ENCODE data around the gene CHST3. TPM values are rescaled to one million over a fixed set of nuclear protein-coding genes. Genes with fewer than 3 reads are reported as not detected.
"Not testable (repeated sequence)": the region's sequence is repeated elsewhere in the genome, so short reads cannot be mapped to it uniquely, and the experiment has no call there.

Gene CHST3, protein sequence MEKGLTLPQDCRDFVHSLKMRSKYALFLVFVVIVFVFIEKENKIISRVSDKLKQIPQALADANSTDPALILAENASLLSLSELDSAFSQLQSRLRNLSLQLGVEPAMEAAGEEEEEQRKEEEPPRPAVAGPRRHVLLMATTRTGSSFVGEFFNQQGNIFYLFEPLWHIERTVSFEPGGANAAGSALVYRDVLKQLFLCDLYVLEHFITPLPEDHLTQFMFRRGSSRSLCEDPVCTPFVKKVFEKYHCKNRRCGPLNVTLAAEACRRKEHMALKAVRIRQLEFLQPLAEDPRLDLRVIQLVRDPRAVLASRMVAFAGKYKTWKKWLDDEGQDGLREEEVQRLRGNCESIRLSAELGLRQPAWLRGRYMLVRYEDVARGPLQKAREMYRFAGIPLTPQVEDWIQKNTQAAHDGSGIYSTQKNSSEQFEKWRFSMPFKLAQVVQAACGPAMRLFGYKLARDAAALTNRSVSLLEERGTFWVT
- total RNA-seq (10 to 100 TPM in 1 of 6 donors, 1 to 10 TPM in 5; 3.1 to 10.8 (median 3.8) TPM), polyA plus RNA-seq (1 to 10 TPM; 3.3 to 3.6 TPM)

DNA sequence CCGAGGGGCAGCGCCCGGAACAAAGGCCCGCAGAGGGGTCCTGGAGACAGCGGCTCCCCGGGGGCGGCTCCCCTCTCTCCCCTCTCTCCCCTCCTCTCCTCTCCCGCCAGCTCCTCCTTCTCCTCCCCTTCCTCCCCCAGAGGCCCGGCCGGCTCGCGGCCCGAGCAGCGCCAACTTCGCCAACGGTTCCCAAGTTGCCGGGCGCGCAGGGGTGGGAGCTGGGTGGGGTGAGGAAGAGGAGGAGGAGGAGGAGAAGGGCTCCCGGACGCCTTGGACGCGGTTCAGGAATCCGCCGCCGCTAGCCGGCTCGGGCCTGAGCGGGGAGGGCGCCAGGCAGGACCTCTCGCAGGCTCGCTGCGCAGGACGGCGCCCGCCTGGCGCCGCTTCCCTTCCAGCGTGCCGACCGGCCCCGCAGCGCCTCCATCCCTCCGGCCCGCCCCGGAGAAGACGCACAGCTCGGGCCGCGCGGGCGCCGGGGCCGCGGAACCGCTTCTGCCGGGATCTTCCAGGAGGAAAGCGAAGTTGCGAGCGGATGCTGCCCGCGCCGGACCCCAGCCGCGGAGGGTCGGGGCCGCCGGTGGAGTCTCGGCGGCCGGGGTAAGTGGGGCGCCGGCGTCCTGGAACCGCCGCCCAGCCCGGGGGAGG is at the start of gene CHST3:
Gene CHST3 (plus strand): TSS at position 298 of the 645 bp plus-strand sequence. CDS start 41,448 bp downstream, outside the sequence.
- TF ChIP-seq, protein P1, sequence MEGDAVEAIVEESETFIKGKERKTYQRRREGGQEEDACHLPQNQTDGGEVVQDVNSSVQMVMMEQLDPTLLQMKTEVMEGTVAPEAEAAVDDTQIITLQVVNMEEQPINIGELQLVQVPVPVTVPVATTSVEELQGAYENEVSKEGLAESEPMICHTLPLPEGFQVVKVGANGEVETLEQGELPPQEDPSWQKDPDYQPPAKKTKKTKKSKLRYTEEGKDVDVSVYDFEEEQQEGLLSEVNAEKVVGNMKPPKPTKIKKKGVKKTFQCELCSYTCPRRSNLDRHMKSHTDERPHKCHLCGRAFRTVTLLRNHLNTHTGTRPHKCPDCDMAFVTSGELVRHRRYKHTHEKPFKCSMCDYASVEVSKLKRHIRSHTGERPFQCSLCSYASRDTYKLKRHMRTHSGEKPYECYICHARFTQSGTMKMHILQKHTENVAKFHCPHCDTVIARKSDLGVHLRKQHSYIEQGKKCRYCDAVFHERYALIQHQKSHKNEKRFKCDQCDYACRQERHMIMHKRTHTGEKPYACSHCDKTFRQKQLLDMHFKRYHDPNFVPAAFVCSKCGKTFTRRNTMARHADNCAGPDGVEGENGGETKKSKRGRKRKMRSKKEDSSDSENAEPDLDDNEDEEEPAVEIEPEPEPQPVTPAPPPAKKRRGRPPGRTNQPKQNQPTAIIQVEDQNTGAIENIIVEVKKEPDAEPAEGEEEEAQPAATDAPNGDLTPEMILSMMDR (IDR thresholded peaks at IDR 0.05): no peak
- H3K4me1 ChIP-seq: no peaks in the 10 kb centered on the region
- intact Hi-C loops (cut with DNase I): no loop called here
- FAIRE-seq (no peak), ATAC-seq (peak; percentile 68 to 79 (median 70)), DNase-seq (peak in 5 of 6 donors; percentile 42 to 80 (median 69))
- no peaks in the 10 kb centered on the region for H3K9me3 ChIP-seq
- H3K4me3 ChIP-seq: peak within 1 kb of the TSS; percentile 15 to 56 (median 40)
- 1% methylated on average over 36 to 77 of the region's 77 CpGs for WGBS, 2 donors
- H3K36me3 ChIP-seq: no peaks in the 10 kb centered on the region
- H3K27ac ChIP-seq: peak within 1 kb of the TSS; percentile 26 to 76 (median 68)
- no peaks in the 10 kb centered on the region for H3K27me3 ChIP-seq

DNA sequence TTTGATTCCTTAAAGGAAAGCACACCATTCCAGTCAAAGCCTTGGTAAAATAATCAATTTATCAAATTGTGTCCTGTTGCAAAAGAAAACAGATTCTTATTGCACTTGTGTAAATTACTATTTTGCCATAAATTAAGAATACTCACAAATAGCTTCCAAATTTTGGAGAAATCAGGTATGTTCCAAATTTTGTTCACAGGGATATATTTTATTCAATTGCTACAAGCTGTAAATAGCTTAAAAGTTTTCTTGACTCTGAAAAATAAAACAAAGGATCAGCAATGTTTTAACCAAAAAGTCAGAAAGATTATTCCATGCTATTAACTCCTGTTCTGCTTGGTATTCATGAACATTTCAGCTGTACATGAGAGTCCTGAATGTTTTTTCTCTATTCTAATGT is 47.4 kb upstream of the CHST3 start:
- H3K4me1 ChIP-seq: no peaks in the 10 kb centered on the region
- no peak for FAIRE-seq
- no peaks in the 10 kb centered on the region for H3K9me3 ChIP-seq
- H3K36me3 ChIP-seq: no peaks in the 10 kb centered on the region
- H3K27me3 ChIP-seq: no peaks in the 10 kb centered on the region
- no peak overlapping the region for H3K27ac ChIP-seq
- TF ChIP-seq, protein P1 (IDR thresholded peaks at IDR 0.05): no peak
- no peak for ATAC-seq
- intact Hi-C loops (cut with DNase I): no loop called here
- no peak overlapping the region for H3K4me3 ChIP-seq
- no peak for DNase-seq

DNA sequence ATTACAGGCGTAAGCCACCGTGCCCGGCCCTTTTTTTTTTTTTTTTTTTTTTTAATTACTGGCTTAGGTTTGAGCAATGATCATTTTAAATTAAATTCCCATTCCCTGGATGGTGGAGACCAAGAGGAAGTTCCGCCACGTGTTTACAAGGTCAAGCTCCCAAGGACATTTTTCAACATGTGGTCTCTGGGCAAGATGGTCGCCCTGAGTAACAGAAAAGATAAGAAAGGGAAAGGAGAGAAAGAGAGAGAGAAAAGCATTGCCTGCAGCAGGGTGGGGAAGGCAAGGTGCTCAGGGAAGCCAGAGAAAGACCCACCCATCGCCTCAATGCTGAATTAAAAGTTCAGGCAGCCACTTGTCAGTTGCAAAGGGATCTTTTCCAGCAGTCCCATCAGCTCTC is 45.2 kb upstream of the CHST3 start:
- WGBS, 2 donors: 65 to 74% methylated on average over 7 of the region's 7 CpGs
- intact Hi-C loops (cut with DNase I): no loop called here
- Histone ChIP-seq H3K27ac (no peak overlapping the region), H3K4me1 (no peaks in the 10 kb centered on the region), H3K27me3 (no peaks in the 10 kb centered on the region), H3K36me3 (no peaks in the 10 kb centered on the region), H3K4me3 (no peak overlapping the region), H3K9me3 (no peaks in the 10 kb centered on the region)
- ATAC-seq (no peak), DNase-seq (no peak), FAIRE-seq (no peak)
- TF ChIP-seq, protein P1 (IDR thresholded peaks at IDR 0.05): no peak

DNA sequence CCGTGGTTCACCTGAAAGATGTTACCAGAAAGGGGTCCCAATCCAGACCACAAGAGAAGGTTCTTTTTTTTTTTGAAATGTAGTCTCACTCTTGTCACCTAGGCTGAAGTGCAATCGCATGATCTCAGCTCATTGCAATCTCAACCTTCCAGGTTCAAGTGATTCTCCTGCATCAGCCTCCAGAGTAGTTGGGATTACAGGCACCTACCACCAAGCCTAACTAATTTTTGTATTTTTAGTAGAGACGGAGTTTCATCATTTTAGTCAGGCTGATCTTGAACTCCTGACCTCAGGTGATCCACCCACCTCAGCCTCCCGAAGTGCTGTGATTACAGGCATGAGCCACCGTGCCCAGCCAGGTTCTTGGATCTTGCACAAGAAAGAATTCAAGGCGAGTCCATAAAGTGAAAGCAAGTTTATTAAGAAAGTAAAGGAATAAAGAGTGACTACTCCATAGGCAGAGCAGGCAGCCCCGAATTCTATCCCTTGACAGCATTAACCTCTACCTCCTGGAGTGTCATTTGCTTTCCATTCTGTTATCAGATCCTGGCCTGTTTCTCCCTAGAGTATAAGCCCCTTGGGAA is 44.1 kb upstream of the CHST3 start:
- H3K27ac ChIP-seq; H3K36me3 ChIP-seq; H3K27me3 ChIP-seq; FAIRE-seq; ATAC-seq; H3K9me3 ChIP-seq; H3K4me1 ChIP-seq; DNase-seq; intact Hi-C loops (cut with DNase I); H3K4me3 ChIP-seq: not testable (repeated sequence)
- 66 to 72% methylated on average over 7 of the region's 7 CpGs for WGBS, 2 donors

DNA sequence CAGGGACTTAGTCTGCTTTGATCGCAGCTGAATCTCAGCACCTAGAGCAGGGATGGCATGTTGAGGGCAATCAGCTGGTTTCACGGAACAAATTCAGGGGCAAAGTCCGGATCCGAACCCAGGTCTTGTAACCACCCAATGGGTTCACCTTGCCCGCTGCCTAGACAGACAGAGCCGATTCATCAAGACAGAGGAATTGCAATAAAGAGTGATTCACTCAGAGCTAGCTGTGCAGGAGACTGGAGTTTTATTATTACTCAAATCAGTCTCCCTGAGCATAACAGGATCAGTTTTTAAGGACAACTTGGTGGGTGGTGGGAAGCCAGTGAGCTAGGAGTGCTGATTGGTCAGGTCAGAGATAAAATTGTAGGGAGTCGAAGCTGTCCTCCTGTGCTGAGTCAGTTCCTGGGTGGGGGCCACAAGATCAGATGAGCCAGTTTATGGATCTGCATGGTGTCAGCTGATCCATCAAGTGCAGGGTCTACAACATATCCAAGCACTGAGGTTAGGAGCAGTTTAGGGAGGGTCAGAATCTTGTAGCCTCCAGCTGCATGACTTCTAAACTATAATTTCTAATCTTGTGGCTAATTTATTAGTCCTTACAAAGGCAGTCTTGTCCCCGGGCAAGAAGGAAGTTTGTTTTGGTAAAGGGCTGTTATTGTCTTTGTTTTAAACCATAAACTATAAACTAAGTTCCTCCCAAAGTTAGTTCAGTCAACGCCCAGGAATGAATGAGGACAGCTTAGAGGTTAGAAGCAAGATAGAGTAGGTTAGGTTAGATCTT is 43.5 kb upstream of the CHST3 start:
- TF ChIP-seq, protein P1 (IDR thresholded peaks at IDR 0.05): no peak
- Histone ChIP-seq H3K4me3 (no peak overlapping the region), H3K9me3 (no peaks in the 10 kb centered on the region), H3K27ac (no peak overlapping the region), H3K36me3 (no peaks in the 10 kb centered on the region), H3K4me1 (no peaks in the 10 kb centered on the region), H3K27me3 (no peaks in the 10 kb centered on the region)
- 55 to 61% methylated on average over 9 of the region's 9 CpGs for WGBS, 2 donors
- DNase-seq (no peak), FAIRE-seq (no peak), ATAC-seq (peak in 1 of 4 donors; percentile 9)
- intact Hi-C loops (cut with DNase I): no loop called here

Measured in pancreas (tissue), 10 donors.